Measurements from ENCODE around the gene ADAMTS19.

ADAMTS19 gene

DNA sequence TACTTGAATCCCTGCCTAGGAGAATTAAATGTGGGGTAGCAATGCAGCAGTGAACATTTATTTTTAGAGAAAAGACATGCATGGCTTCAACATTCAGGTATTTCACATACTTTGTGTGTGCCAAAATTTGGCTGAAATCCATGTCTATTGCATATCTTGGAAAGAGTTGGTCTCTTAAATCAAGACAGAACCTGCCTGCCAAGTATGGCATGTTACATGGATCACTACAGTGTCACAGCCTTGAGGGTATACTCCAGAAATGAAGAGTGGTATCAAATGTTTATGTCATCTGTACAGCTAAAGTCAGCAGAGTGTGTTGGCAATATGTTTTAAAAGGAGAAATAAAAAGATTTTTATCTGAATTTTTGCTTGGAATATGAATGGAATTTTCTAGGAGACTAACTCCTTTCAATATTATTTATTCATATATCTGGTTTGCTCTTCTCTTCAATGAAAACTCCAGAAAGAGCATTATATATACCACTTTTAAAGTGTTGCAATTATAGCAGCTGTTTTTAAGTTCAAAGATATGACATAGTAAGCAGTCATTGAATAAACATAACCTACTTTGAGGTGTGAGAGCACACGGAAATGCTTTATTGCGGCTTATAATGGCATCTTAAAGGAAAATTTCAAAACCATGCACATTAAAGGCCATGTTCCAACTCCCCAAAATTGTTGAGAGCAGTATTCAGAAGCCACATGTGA, 192.4 kb downstream of the ADAMTS19 start:
- Histone ChIP-seq H3K27ac (ENCODE audit: low read depth, low read length) (no peak overlapping the region), H3K27me3 (ENCODE audit: insufficient read depth, low read length) (no peaks in the 10 kb centered on the region), H3K4me3 (ENCODE audit: low read depth, low read length) (no peak overlapping the region), H4K12ac (ENCODE audit: low read depth, low read length) (no peak overlapping the region), H2AK5ac (ENCODE audit: low read length) (no peak overlapping the region), H3K4ac (ENCODE audit: low read depth, low read length) (no peak overlapping the region), H4K8ac (ENCODE audit: low read depth, low read length) (no peak overlapping the region), H3K4me2 (ENCODE audit: low read length) (no peak overlapping the region), H3K9ac (ENCODE audit: low read length) (no peak overlapping the region), H3K9me3 (ENCODE audit: insufficient read depth, low read depth, low read length) (no peaks in the 10 kb centered on the region), H2BK5ac (ENCODE audit: low read depth, low read length, poor library complexity) (no peak overlapping the region), H3K23ac (ENCODE audit: low read length) (no peak overlapping the region), H2AFZ (ENCODE audit: insufficient read depth, low read length, poor library complexity) (no peak overlapping the region), H3K36me3 (ENCODE audit: control insufficient read depth in 1 of 2, insufficient read depth in 2 of 2, low read length in 2 of 2) (no peaks in the 10 kb centered on the region), H3K4me1 (ENCODE audit: control insufficient read depth in 1 of 2, insufficient read depth in 2 of 2, low read length in 2 of 2) (peaks cover 0 to 2% of the 10 kb centered on the region in 2 experiments), H3K79me1 (ENCODE audit: low read length) (no peaks in the 10 kb centered on the region), H3K18ac (ENCODE audit: low read length) (no peak overlapping the region), H2BK120ac (ENCODE audit: insufficient read depth, low read length, poor library complexity) (no peak overlapping the region), H3K79me2 (ENCODE audit: control insufficient read depth, insufficient read depth, low read length, poor library complexity) (no peaks in the 10 kb centered on the region), H2BK12ac (ENCODE audit: low read length) (no peak overlapping the region), H4K91ac (ENCODE audit: low read depth, low read length) (no peak overlapping the region), H3K14ac (ENCODE audit: low read length) (no peak overlapping the region)
- WGBS (ENCODE audit: extremely low coverage, insufficient coverage, insufficient read length), result no CpG with 5 or more reads among the region's 2 CpGs
- no peak for DNase-seq

- H3K36me3 ChIP-seq (ENCODE audit: control insufficient read depth in 1 of 2, insufficient read depth in 2 of 2, low read length in 2 of 2), result no peaks in the 10 kb centered on the region
- no peaks in the 10 kb centered on the region for H3K4me1 ChIP-seq (ENCODE audit: control insufficient read depth in 1 of 2, insufficient read depth in 2 of 2, low read length in 2 of 2)
- no peak overlapping the region for H3K14ac ChIP-seq (ENCODE audit: low read length)
- H3K18ac ChIP-seq (ENCODE audit: low read length), result no peak overlapping the region
- H2BK120ac ChIP-seq (ENCODE audit: insufficient read depth, low read length, poor library complexity), result no peak overlapping the region
- H3K9me3 ChIP-seq (ENCODE audit: insufficient read depth, low read depth, low read length), result no peaks in the 10 kb centered on the region
- H3K79me1 ChIP-seq (ENCODE audit: low read length), result no peaks in the 10 kb centered on the region
- H3K27me3 ChIP-seq (ENCODE audit: insufficient read depth, low read length), result no peaks in the 10 kb centered on the region
- H2BK12ac ChIP-seq (ENCODE audit: low read length), result no peak overlapping the region
- no peak overlapping the region for H4K8ac ChIP-seq (ENCODE audit: low read depth, low read length)
- H2BK5ac ChIP-seq (ENCODE audit: low read depth, low read length, poor library complexity), result no peak overlapping the region
- no CpG with 5 or more reads among the region's 2 CpGs for WGBS (ENCODE audit: extremely low coverage, insufficient coverage, insufficient read length)
- no peak overlapping the region for H3K4me3 ChIP-seq (ENCODE audit: low read depth, low read length)
- no peak overlapping the region for H3K27ac ChIP-seq (ENCODE audit: low read depth, low read length)
- H3K4me2 ChIP-seq (ENCODE audit: low read length), result no peak overlapping the region
- DNase-seq, result no peak
- no peak overlapping the region for H3K9ac ChIP-seq (ENCODE audit: low read length)
- H4K12ac ChIP-seq (ENCODE audit: low read depth, low read length), result no peak overlapping the region
- H2AFZ ChIP-seq (ENCODE audit: insufficient read depth, low read length, poor library complexity), result no peak overlapping the region
- H2AK5ac ChIP-seq (ENCODE audit: low read length), result no peak overlapping the region
- H3K4ac ChIP-seq (ENCODE audit: low read depth, low read length), result no peak overlapping the region
- H4K91ac ChIP-seq (ENCODE audit: low read depth, low read length), result no peak overlapping the region
- no peak overlapping the region for H3K23ac ChIP-seq (ENCODE audit: low read length)
- H3K79me2 ChIP-seq (ENCODE audit: control insufficient read depth, insufficient read depth, low read length, poor library complexity), result no peaks in the 10 kb centered on the region
Measured at GRCh38 chr5:129653057-129653375, 192.9 kb downstream of the ADAMTS19 start.

GRCh38 chr5:129653442-129653841, 193.3 kb downstream of the ADAMTS19 start:
- no peak overlapping the region for H4K12ac ChIP-seq (ENCODE audit: low read depth, low read length)
- no peaks in the 10 kb centered on the region for H3K79me2 ChIP-seq (ENCODE audit: control insufficient read depth, insufficient read depth, low read length, poor library complexity)

GRCh38 chr5:129656952-129657351, 196.9 kb downstream of the ADAMTS19 start:
- Histone ChIP-seq H3K9me3 (ENCODE audit: insufficient read depth, low read depth, low read length) (no peaks in the 10 kb centered on the region), H3K23ac (ENCODE audit: low read length) (no peak overlapping the region), H3K18ac (ENCODE audit: low read length) (no peak overlapping the region), H4K12ac (ENCODE audit: low read depth, low read length) (no peak overlapping the region), H2BK5ac (ENCODE audit: low read depth, low read length, poor library complexity) (no peak overlapping the region), H3K4me3 (ENCODE audit: low read depth, low read length) (no peak overlapping the region), H4K91ac (ENCODE audit: low read depth, low read length) (no peak overlapping the region), H3K79me2 (ENCODE audit: control insufficient read depth, insufficient read depth, low read length, poor library complexity) (no peaks in the 10 kb centered on the region), H3K14ac (ENCODE audit: low read length) (no peak overlapping the region), H3K36me3 (ENCODE audit: control insufficient read depth in 1 of 2, insufficient read depth in 2 of 2, low read length in 2 of 2) (no peaks in the 10 kb centered on the region), H3K27ac (ENCODE audit: low read depth, low read length) (no peak overlapping the region), H3K9ac (ENCODE audit: low read length) (no peak overlapping the region), H3K27me3 (ENCODE audit: insufficient read depth, low read length) (no peaks in the 10 kb centered on the region), H4K8ac (ENCODE audit: low read depth, low read length) (no peak overlapping the region), H3K4me1 (ENCODE audit: control insufficient read depth in 1 of 2, insufficient read depth in 2 of 2, low read length in 2 of 2) (no peaks in the 10 kb centered on the region), H2BK120ac (ENCODE audit: insufficient read depth, low read length, poor library complexity) (no peak overlapping the region), H2BK12ac (ENCODE audit: low read length) (no peak overlapping the region), H2AFZ (ENCODE audit: insufficient read depth, low read length, poor library complexity) (no peak overlapping the region), H3K79me1 (ENCODE audit: low read length) (no peaks in the 10 kb centered on the region), H2AK5ac (ENCODE audit: low read length) (no peak overlapping the region), H3K4ac (ENCODE audit: low read depth, low read length) (no peak overlapping the region), H3K4me2 (ENCODE audit: low read length) (no peak overlapping the region)
- no peak for DNase-seq
- no CpG with 5 or more reads among the region's 2 CpGs for WGBS (ENCODE audit: extremely low coverage, insufficient coverage, insufficient read length)

More at GRCh38 chr5:129653442-129653841, 193.3 kb downstream of the ADAMTS19 start:
- Histone ChIP-seq H3K4ac (ENCODE audit: low read depth, low read length) (no peak overlapping the region), H2AK5ac (ENCODE audit: low read length) (no peak overlapping the region), H3K79me1 (ENCODE audit: low read length) (no peaks in the 10 kb centered on the region), H3K27me3 (ENCODE audit: insufficient read depth, low read length) (no peaks in the 10 kb centered on the region), H2AFZ (ENCODE audit: insufficient read depth, low read length, poor library complexity) (no peak overlapping the region), H3K9me3 (ENCODE audit: insufficient read depth, low read depth, low read length) (no peaks in the 10 kb centered on the region), H3K23ac (ENCODE audit: low read length) (no peak overlapping the region), H3K14ac (ENCODE audit: low read length) (no peak overlapping the region), H2BK120ac (ENCODE audit: insufficient read depth, low read length, poor library complexity) (no peak overlapping the region), H4K91ac (ENCODE audit: low read depth, low read length) (no peak overlapping the region), H3K4me2 (ENCODE audit: low read length) (no peak overlapping the region), H3K9ac (ENCODE audit: low read length) (no peak overlapping the region), H2BK5ac (ENCODE audit: low read depth, low read length, poor library complexity) (no peak overlapping the region), H3K36me3 (ENCODE audit: control insufficient read depth in 1 of 2, insufficient read depth in 2 of 2, low read length in 2 of 2) (no peaks in the 10 kb centered on the region), H2BK12ac (ENCODE audit: low read length) (no peak overlapping the region), H3K27ac (ENCODE audit: low read depth, low read length) (no peak overlapping the region), H3K18ac (ENCODE audit: low read length) (no peak overlapping the region), H4K8ac (ENCODE audit: low read depth, low read length) (no peak overlapping the region), H3K4me1 (ENCODE audit: control insufficient read depth in 1 of 2, insufficient read depth in 2 of 2, low read length in 2 of 2) (no peaks in the 10 kb centered on the region), H3K4me3 (ENCODE audit: low read depth, low read length) (no peak overlapping the region)
- DNase-seq, result no peak
- no CpG with 5 or more reads among the region's 4 CpGs for WGBS (ENCODE audit: extremely low coverage, insufficient coverage, insufficient read length)

All from trophoblast cell (in vitro differentiated cells and primary cell).